ENCODE data around the gene MAP3K10. TPM values are rescaled to one million over a fixed set of nuclear protein-coding genes. Genes with fewer than 3 reads are reported as not detected.

The MAP3K10 gene
- total RNA-seq, 1 donor from 2014 or later: 20.6 TPM

- H3K4me3 Mint-ChIP-seq (ENCODE audit: unreplicated experiment): no peak overlapping the region
- peaks cover 21% of the 10 kb centered on the region for H3K36me3 Mint-ChIP-seq (ENCODE audit: low read depth, unreplicated experiment)
- H3K27ac Mint-ChIP-seq (ENCODE audit: unreplicated experiment): no peak overlapping the region
Measured at GRCh38 chr19:40238775-40239174, 47.5 kb downstream of the MAP3K10 start.

DNA sequence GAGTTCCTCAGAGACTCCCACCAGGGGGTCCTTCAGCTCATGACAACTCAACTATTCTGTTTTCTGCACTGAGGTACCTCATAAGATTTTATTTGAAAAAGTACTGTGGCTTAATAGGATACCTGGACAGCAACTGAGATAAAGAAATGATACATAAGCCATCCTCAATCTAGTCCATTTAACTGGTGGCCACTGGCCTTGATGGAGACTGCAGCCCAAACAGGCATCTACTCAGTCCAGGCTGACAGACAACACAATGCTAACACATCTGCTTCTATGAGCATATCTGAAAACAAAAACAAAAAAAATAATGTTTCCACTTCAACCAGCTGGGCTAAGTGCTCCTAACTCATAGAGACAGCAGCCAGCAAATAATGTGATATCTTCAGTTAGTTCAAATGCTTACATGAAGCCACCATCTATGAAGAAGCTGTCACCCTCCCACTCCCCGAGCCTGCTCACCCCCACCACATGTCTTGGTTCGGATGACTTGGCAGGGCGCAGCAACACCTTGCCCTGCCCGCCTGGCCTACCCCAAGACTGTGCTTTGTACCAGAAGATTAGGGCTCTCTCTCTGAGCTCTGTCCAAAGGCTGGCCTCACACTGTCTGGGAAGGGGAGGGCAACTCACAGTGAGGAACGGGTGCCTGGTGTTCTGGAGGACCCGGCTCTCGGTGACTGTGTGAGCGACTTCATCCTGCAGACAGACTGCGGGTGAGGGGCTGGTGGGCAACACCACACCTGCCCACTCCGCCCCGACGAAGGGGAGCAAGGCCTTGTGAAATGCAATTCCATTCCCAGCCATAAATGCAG lies 48.4 kb downstream of the MAP3K10 start:
- DNase-seq (ENCODE audit: low spot score): no peak
- Mint-ChIP-seq H3K27me3 (ENCODE audit: unreplicated experiment) (no peaks in the 10 kb centered on the region), H3K9me3 (ENCODE audit: unreplicated experiment) (no peaks in the 10 kb centered on the region), H3K36me3 (ENCODE audit: low read depth, unreplicated experiment) (peaks cover 21% of the 10 kb centered on the region), H3K4me1 (ENCODE audit: unreplicated experiment) (peaks cover 2% of the 10 kb centered on the region), H3K4me3 (ENCODE audit: unreplicated experiment) (no peak overlapping the region), H3K27ac (ENCODE audit: unreplicated experiment) (no peak overlapping the region)
- TF ChIP-seq CTCF (IDR thresholded peaks at IDR 0.05; ENCODE audit: unreplicated experiment): no peak

More at GRCh38 chr19:40238775-40239174, 47.5 kb downstream of the MAP3K10 start:
- Mint-ChIP-seq H3K9me3 (ENCODE audit: unreplicated experiment) (no peaks in the 10 kb centered on the region), H3K4me1 (ENCODE audit: unreplicated experiment) (peaks cover 2% of the 10 kb centered on the region), H3K27me3 (ENCODE audit: unreplicated experiment) (peaks cover 2% of the 10 kb centered on the region)
- no peak for DNase-seq (ENCODE audit: low spot score)
- no peak for TF ChIP-seq CTCF (IDR thresholded peaks at IDR 0.05; ENCODE audit: unreplicated experiment)

GRCh38 chr19:40240332-40240731 lies 49.1 kb downstream of the MAP3K10 start:
- TF ChIP-seq CTCF (IDR thresholded peaks at IDR 0.05; ENCODE audit: unreplicated experiment): no peak
- DNase-seq (ENCODE audit: low spot score): no peak
- no peak overlapping the region for H3K4me3 Mint-ChIP-seq (ENCODE audit: unreplicated experiment)
- no peak overlapping the region for H3K27ac Mint-ChIP-seq (ENCODE audit: unreplicated experiment)
- peaks cover 21% of the 10 kb centered on the region for H3K36me3 Mint-ChIP-seq (ENCODE audit: low read depth, unreplicated experiment)
- H3K27me3 Mint-ChIP-seq (ENCODE audit: unreplicated experiment): no peaks in the 10 kb centered on the region
- H3K4me1 Mint-ChIP-seq (ENCODE audit: unreplicated experiment): peaks cover 2% of the 10 kb centered on the region
- no peaks in the 10 kb centered on the region for H3K9me3 Mint-ChIP-seq (ENCODE audit: unreplicated experiment)

DNA sequence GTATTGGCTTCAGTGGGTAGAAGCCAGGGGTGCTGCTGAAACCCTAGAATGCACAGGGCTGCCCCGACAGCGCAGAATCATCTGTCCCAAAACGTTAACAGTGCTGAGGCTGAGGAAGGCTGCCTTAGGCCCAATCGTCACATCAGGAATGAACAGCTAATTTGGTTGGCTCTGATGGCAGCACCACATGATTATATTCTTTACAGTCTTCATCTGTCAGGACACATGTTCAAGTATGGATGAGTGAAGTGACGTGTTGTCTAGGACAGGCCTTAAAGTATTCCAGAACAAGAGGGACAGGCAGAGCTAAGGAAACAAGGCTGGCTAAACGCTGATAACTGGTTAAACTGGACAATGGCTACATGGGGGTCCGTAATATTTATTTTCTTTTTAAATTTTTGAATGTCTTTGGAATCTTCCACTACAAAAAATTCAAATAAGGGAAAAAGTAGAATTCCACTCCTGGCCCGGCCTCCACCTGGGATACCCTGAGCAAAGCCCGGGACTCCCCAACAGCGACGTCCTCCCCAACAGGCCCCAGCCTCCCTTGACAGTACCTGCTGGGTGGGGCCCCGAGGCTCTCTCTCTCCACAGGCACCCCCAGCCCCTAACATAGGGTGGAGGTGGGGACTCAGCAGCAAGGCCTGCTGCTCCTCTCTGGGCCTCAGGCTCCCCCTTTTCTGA lies 50.0 kb downstream of the MAP3K10 start:
- TF ChIP-seq CTCF (IDR thresholded peaks at IDR 0.05; ENCODE audit: unreplicated experiment): no peak
- Mint-ChIP-seq H3K27ac (ENCODE audit: unreplicated experiment) (no peak overlapping the region), H3K9me3 (ENCODE audit: unreplicated experiment) (no peaks in the 10 kb centered on the region), H3K4me3 (ENCODE audit: unreplicated experiment) (no peak overlapping the region), H3K4me1 (ENCODE audit: unreplicated experiment) (peaks cover 2% of the 10 kb centered on the region), H3K27me3 (ENCODE audit: unreplicated experiment) (no peaks in the 10 kb centered on the region), H3K36me3 (ENCODE audit: low read depth, unreplicated experiment) (peaks cover 22% of the 10 kb centered on the region)
- DNase-seq (ENCODE audit: low spot score): no peak

Data from endothelial cell (in vitro differentiated cells).